Measurements from ENCODE around the gene SHISA3. TPM values are rescaled to one million over a fixed set of nuclear protein-coding genes. Genes with fewer than 3 reads are reported as not detected.

The SHISA3 gene
- total RNA-seq, 4 donors from 2014 or later: 0.68 to 4.6 (median 2.4) TPM

- TF ChIP-seq CTCF (IDR thresholded peaks at IDR 0.05; ENCODE audit: low read depth): no peak
Observed at GRCh38 chr4:42417550-42417949, 20.3 kb downstream of the SHISA3 start.

- no peak for TF ChIP-seq CTCF (IDR thresholded peaks at IDR 0.05; ENCODE audit: low read depth)
Observed at GRCh38 chr4:42420140-42420539, 22.9 kb downstream of the SHISA3 start.

GRCh38 chr4:42425146-42426065 lies 28.1 kb downstream of the SHISA3 start:
- no peak for TF ChIP-seq CTCF (IDR thresholded peaks at IDR 0.05; ENCODE audit: low read depth)

GRCh38 chr4:42428036-42428435 lies 30.7 kb downstream of the SHISA3 start:
- no peak for TF ChIP-seq CTCF (IDR thresholded peaks at IDR 0.05; ENCODE audit: low read depth)

GRCh38 chr4:42436928-42437565 lies 39.8 kb downstream of the SHISA3 start:
- no peak for TF ChIP-seq CTCF (IDR thresholded peaks at IDR 0.05; ENCODE audit: low read depth)

- no peak for TF ChIP-seq CTCF (IDR thresholded peaks at IDR 0.05; ENCODE audit: low read depth)
Observed at GRCh38 chr4:42440083-42440482, 42.8 kb downstream of the SHISA3 start.

GRCh38 chr4:42442601-42443000 lies 45.3 kb downstream of the SHISA3 start:
- TF ChIP-seq CTCF (IDR thresholded peaks at IDR 0.05; ENCODE audit: low read depth): no peak

All from subcutaneous adipose tissue (tissue), 4 donors.